ENCODE measurements around the gene FBXW8. TPM values are rescaled to one million over a fixed set of nuclear protein-coding genes. Genes with fewer than 3 reads are reported as not detected.

FBXW8 gene
- polyA plus RNA-seq, 1 donor from 2014 or later = 11.3 TPM

DNA sequence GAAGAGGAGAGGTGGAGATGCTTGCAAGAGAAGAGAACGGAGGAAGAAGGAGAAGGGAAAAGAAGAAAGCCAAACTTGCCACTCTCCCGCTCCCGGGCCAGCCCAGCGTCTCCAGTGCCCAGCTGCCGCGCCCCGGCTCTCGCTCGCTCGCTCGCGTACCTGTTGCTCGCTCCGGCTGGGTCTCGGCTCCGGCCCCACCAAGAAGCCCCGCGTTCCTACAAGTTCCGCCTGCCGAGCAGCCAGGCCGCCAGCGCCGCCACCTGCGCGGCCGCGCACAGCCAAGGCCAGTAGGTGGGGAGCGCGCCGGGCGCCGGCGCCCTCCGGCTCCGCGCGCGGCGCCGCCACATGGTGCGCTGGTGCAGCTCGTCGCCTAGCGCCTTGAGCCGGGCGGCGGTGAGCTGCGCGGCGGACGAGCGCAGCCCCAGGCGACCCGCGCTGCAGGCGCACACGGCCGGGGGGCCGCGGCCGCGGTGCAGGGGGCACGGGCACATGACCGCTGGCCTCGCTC is 29.9 kb upstream of the FBXW8 start:
- peaks cover 0 to 1% (median 0%) of the 10 kb centered on the region in 3 donors for H3K9me3 Mint-ChIP-seq
- H3K4me1 Mint-ChIP-seq = peaks cover 21 to 32% (median 30%) of the 10 kb centered on the region in 3 donors
- peaks cover 45% of the 10 kb centered on the region for H3K27me3 Mint-ChIP-seq
- H3K27ac Mint-ChIP-seq = peak overlapping the region in 2 of 3 donors; percentile 25
- H3K4me3 Mint-ChIP-seq = peak overlapping the region; percentile 73 to 94 (median 90)
- peaks cover 2% of the 10 kb centered on the region for H3K36me3 Mint-ChIP-seq

DNA sequence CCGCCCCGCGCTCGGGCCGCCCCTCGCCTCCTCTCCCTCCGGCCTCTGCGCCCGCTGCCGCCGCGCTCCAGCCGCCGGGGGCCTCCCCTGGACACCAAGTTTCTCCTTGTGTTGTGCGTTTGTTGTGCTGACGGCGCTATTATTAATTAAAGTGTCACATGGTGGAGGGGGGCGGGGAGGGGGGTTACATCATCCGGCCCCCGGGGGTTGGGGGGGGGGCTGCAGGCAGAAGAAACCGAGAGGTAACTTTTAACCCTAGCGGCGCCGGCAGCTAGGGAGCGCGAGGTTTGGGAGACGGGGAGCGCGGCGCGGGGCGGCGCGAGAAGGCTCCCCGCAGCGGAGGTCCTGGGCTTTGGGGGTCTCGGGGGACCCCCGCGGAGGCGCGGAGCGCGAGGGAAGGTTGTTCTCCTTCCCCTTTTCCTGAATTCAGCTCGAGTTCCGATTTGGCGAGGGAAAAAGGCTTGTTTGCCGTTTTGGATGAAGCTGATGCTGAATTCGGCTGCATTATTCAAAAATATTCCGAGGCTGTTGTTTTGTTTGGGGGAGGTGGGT is 29.3 kb upstream of the FBXW8 start, which contains the start of gene HRK:
Gene HRK, minus strand, starts transcription at position 117 of the 552 bp plus-strand sequence. CDS start 134 bp downstream, outside the sequence.
- peaks cover 2% of the 10 kb centered on the region for H3K36me3 Mint-ChIP-seq
- H3K4me3 Mint-ChIP-seq = peak within 1 kb of the TSS; percentile 89 to 94 (median 92)
- peaks cover 22 to 32% (median 30%) of the 10 kb centered on the region in 3 donors for H3K4me1 Mint-ChIP-seq
- H3K9me3 Mint-ChIP-seq = peaks cover 0 to 1% (median 0%) of the 10 kb centered on the region in 3 donors
- peaks cover 46% of the 10 kb centered on the region for H3K27me3 Mint-ChIP-seq
- peak within 1 kb of the TSS in 2 of 3 donors; percentile 28 to 80 for H3K27ac Mint-ChIP-seq

DNA sequence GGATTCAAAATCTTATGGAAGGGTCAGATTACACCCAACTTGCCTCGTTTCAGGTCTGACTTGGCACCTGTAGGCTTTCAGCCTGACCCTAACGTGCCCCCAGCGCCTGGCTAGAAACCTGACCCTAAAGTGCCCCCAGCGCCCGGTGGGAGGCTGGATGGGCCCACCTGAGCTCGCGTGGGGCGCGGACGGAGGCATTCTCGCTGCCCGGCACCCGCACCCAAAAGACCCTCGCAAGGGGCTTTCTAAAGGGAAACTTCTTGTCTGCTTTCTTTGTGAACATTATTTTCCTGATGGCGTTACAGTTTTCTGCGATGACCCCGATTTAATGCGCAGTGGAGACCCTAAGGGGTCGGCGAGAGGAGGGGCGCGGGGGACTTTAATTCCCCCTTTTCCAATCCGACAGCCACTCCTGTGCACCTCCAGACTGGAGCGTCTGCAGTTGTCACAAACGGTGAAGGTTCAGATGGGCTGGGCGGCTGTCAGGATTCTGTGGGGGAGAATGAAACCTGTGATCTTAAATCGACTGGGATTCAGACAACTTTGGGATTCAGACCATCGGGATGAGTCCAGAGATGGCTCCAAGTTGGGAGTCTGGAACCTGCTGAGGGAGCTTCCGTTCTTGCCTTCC is 28.8 kb upstream of the FBXW8 start:
- peak overlapping the region in 2 of 3 donors; percentile 28 to 80 for H3K27ac Mint-ChIP-seq
- H3K27me3 Mint-ChIP-seq = peaks cover 49% of the 10 kb centered on the region
- peaks cover 2% of the 10 kb centered on the region for H3K36me3 Mint-ChIP-seq
- peak overlapping the region; percentile 73 to 94 (median 90) for H3K4me3 Mint-ChIP-seq
- H3K4me1 Mint-ChIP-seq = peaks cover 22 to 32% (median 30%) of the 10 kb centered on the region in 3 donors
- peaks cover 0 to 1% (median 0%) of the 10 kb centered on the region in 3 donors for H3K9me3 Mint-ChIP-seq

DNA sequence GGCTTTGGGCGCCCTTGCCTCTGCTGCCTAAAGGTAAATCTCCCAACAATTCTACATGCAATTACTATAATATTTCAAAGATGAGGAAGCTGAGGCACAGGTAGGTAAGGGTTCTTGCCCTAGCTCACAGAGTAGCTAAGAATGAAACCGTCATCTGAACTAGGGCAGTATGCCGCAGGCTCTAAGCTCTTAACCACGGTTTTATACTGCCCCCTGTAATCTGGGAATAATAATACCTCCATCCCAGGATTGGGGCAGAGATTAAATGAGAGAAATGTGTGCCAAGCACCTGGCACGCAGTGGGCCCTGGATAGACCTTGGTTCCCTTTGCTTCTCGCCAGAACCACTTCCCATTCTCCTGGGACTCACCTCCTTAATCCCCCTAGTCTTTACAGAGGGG is 28.0 kb upstream of the FBXW8 start:
- Mint-ChIP-seq H3K27ac (peak overlapping the region in 2 of 3 donors; percentile 28 to 80), H3K4me1 (peaks cover 22 to 32% (median 30%) of the 10 kb centered on the region in 3 donors), H3K36me3 (peaks cover 2% of the 10 kb centered on the region), H3K4me3 (peak overlapping the region; percentile 63 to 94 (median 90)), H3K9me3 (peaks cover 0 to 1% (median 0%) of the 10 kb centered on the region in 3 donors), H3K27me3 (peaks cover 47% of the 10 kb centered on the region)

DNA sequence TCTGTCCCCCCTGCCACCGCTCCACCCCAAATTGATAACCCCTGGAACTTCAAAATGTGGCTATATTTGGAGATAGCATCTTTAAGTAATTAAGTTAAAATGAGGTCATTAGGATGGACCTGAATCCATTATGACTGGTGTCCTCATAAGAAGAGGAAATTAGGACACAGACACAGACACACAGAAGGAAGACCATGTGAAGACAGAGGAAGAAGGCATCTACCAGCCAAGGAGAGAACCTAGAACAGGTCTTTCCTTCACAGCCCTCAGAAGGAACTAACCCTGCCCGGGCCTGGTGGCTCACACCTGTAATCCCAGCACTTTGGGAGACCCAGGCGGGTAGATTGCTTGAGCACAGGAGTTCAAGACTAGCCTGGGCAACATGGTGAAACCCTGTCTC is 25.9 kb upstream of the FBXW8 start:
- Mint-ChIP-seq H3K27ac (peak overlapping the region in 2 of 3 donors; percentile 2 to 87), H3K27me3 (peaks cover 35% of the 10 kb centered on the region), H3K36me3 (no peaks in the 10 kb centered on the region), H3K4me1 (peaks cover 11 to 22% (median 20%) of the 10 kb centered on the region in 3 donors), H3K4me3 (peak overlapping the region in 2 of 4 donors; percentile 26 to 67), H3K9me3 (peaks cover 0 to 1% (median 1%) of the 10 kb centered on the region in 3 donors)

DNA sequence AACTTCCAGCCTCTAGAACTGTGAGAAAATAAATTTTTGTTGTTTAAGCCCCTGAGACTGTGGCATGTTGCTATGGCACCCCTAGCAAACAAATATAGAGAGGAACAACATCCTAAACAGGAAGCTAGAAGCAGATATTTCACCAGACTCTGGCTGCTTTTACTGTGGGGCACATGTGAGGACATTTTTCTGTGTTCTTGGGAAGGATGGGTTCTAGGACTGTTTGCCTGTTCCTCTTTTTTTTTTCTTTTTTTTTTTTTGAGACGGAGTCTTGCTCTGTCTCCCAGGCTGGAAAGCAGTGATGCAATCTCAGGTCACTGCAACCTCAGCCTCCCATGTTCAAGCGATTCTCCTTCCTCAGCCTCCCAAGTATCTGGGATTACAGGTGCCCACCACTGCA is 25.3 kb upstream of the FBXW8 start:
- Mint-ChIP-seq H3K27ac (peak overlapping the region in 2 of 3 donors; percentile 78 to 87), H3K4me3 (peak overlapping the region in 1 of 4 donors; percentile 67), H3K9me3 (peaks cover 0 to 3% (median 2%) of the 10 kb centered on the region in 3 donors), H3K27me3 (peaks cover 30% of the 10 kb centered on the region), H3K4me1 (peaks cover 9 to 18% (median 16%) of the 10 kb centered on the region in 3 donors), H3K36me3 (no peaks in the 10 kb centered on the region)

DNA sequence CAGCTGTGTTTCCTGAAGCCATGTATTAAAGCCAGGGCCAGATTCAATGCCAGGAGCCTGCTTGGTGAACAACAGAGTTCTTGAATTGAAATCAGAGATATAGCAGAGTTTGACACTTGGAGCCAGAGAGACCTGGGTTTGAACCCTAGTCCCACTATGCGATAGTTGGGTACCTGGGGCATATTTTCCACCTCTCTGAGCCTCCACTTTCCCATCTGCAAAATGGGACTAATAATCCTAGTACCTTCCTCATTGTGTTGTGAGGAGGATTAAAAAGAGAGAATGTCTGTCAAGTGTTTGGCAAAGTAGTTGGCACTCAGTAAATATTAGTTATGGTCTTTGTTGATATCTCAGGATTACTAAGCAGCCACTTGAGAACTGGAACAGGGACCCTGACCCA is 23.5 kb upstream of the FBXW8 start:
- Mint-ChIP-seq H3K27ac (no peak overlapping the region), H3K27me3 (peaks cover 22% of the 10 kb centered on the region), H3K36me3 (peaks cover 2% of the 10 kb centered on the region), H3K9me3 (peaks cover 0 to 3% (median 2%) of the 10 kb centered on the region in 3 donors), H3K4me1 (peaks cover 9 to 12% (median 9%) of the 10 kb centered on the region in 3 donors), H3K4me3 (no peak overlapping the region)

DNA sequence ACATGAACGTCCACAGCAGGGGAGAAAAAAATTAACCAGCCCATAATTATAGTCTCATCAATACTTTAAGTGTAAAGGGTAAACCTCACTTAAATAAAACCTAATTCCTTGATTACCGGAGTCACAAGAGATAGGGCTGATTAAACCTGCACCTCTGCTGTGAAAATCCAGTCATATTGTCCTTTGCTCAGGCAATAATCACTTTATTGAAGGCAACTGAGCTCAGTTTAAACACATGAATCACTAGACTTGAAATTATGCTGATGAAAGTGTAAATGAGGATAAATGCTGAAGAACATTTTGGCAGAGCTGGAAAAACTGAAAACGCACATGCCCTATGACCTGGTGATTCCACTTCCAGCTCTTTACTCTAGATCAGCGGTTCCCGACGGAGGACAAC is 22.9 kb upstream of the FBXW8 start:
- Mint-ChIP-seq H3K9me3 (peaks cover 0 to 3% (median 2%) of the 10 kb centered on the region in 3 donors), H3K36me3 (peaks cover 2% of the 10 kb centered on the region), H3K4me1 (peaks cover 4 to 5% (median 4%) of the 10 kb centered on the region in 3 donors), H3K4me3 (no peak overlapping the region), H3K27me3 (peaks cover 18% of the 10 kb centered on the region), H3K27ac (no peak overlapping the region)

DNA sequence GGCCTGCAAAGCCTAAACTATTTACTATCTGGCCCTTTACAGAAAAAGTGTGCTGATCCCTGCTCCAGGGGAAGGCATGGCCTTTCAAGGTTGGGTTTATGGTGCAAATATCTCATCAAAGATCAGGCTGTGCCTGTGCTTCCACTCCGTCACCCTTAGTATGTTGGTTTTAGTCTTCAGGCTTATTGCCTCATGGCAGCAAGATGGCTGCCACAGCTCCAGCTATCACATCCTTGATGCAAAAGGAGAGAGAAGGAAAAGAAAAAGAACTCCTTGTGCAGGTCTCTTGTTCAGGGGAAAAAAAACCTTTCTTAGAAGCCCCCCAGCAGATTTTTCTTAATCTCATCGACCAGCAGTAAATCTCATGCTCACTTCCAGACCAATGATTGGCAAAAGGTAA is 20.4 kb upstream of the FBXW8 start:
- H3K27ac Mint-ChIP-seq = no peak overlapping the region
- H3K9me3 Mint-ChIP-seq = peaks cover 0 to 2% (median 2%) of the 10 kb centered on the region in 3 donors
- peaks cover 15% of the 10 kb centered on the region for H3K27me3 Mint-ChIP-seq
- peaks cover 2% of the 10 kb centered on the region for H3K36me3 Mint-ChIP-seq
- H3K4me1 Mint-ChIP-seq = peaks cover 2 to 3% (median 3%) of the 10 kb centered on the region in 3 donors
- H3K4me3 Mint-ChIP-seq = no peak overlapping the region

DNA sequence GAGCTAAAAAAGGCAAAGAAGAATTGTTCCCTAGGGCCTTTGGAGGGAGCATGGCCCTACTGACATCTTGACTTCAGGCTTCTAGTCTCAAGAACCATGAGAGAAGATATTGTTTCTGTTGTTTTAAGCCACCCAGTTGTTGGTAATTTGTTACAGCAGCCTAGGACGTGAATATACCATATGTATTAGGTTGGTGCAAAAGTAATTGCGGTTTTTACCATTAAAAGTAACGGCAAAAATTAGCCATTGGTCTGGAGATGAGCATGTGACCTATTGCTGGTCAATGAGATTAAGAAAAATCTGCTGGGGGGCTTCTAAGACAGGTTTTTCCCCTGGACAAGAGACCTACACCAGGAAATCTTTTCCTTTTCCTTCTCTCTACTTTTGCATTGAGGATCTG is 19.7 kb upstream of the FBXW8 start:
- H3K36me3 Mint-ChIP-seq = peaks cover 2% of the 10 kb centered on the region

DNA sequence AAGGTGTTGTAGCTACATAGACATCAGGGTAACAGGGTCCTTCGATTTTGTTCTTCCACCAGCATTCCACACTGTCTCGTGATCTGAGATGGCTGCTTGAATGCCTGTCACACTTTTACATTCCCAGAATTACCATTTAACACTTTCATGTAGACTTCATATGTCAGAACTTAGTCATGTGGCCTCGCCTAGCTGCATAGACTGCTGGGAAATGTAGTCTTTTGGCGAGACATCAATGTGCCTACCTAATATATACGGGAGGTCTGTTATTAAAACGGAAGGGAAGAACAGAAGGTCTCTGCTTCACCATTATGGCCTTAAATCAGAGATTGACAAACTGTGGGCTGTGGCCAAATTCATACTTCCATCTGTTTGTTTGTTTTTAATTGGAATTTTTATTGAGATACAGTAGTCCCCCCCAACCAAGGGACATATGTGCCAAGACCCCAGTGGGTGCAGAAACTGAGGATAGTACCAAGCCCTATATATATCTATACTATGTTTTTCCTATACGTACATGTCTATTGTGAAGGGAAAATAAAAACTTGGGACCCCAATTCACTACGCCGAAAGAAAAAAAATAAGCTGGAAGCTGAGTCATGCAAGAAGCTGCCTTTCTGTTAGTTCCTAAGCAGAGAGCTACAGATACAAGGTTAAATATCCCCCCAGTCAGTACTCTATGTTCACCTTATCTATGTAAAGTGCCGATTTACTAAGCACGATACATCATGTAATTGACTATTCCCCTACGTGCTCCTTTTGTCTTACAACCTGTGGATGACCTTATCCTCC is 18.2 kb upstream of the FBXW8 start:
- no peak overlapping the region for H3K27ac Mint-ChIP-seq
- H3K9me3 Mint-ChIP-seq = peaks cover 0 to 2% (median 2%) of the 10 kb centered on the region in 3 donors
- H3K27me3 Mint-ChIP-seq = peaks cover 5% of the 10 kb centered on the region
- H3K4me3 Mint-ChIP-seq = no peak overlapping the region
- peaks cover 0 to 2% (median 0%) of the 10 kb centered on the region in 3 donors for H3K4me1 Mint-ChIP-seq
- peaks cover 2% of the 10 kb centered on the region for H3K36me3 Mint-ChIP-seq

More for the DNA sequence above, 19.7 kb upstream of the FBXW8 start:
- Mint-ChIP-seq H3K4me3 (no peak overlapping the region), H3K4me1 (peaks cover 0 to 2% (median 0%) of the 10 kb centered on the region in 3 donors), H3K27me3 (peaks cover 9% of the 10 kb centered on the region), H3K9me3 (peaks cover 0 to 2% (median 2%) of the 10 kb centered on the region in 3 donors), H3K27ac (no peak overlapping the region)

DNA sequence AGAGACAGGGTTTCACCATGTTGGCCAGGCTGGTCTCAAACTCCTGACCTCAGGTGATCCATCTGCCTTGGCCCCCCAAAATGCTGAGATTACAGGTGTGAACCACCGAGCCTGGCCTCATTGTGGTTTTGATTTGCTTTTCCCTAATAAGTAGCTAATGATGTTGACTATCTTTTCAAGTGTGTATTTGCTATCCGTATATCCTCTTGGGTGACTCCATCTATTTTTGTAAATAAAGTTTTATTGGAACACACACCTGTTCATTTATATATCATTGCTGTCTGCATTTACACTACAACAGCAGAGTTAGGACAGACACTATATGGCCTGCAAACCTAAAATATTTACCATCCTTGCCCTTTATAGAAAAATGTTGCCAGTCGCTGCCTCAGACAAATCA is 15.8 kb upstream of the FBXW8 start:
- peaks cover 2% of the 10 kb centered on the region for H3K36me3 Mint-ChIP-seq
- H3K27ac Mint-ChIP-seq = no peak overlapping the region
- H3K4me1 Mint-ChIP-seq = peaks cover 0 to 3% (median 0%) of the 10 kb centered on the region in 3 donors
- H3K27me3 Mint-ChIP-seq = peaks cover 20% of the 10 kb centered on the region
- peaks cover 0 to 2% (median under 1%) of the 10 kb centered on the region in 3 donors for H3K9me3 Mint-ChIP-seq
- no peak overlapping the region for H3K4me3 Mint-ChIP-seq

DNA sequence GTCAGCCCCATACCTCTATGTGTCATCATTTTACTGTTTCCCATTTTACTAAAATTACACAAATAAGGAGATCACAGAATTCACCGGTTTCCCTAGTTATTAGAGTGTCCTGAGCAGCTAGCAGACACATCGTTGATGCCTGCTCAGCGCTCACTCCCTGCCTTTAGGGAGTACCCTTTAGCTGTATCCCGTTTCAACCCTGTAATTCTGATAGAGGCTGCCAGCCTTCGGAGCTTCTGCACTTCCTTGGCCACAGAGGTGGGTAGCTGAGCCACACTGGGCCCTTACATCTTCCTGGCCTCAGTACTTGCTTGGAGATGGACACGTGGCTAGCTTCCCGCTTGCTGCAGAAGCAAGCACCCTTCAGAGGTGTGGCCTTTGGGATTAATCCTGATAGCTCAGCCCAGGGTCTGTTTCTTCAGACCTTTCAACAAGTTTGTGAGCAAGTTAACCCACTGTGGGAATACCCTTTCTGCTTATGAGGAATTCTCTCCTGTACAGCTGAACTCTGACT is 14.3 kb upstream of the FBXW8 start:
- H3K27ac Mint-ChIP-seq = no peak overlapping the region
- H3K27me3 Mint-ChIP-seq = peaks cover 25% of the 10 kb centered on the region
- no peak overlapping the region for H3K4me3 Mint-ChIP-seq
- H3K4me1 Mint-ChIP-seq = peaks cover 0 to 3% (median 0%) of the 10 kb centered on the region in 3 donors
- H3K36me3 Mint-ChIP-seq = no peaks in the 10 kb centered on the region
- peaks cover 0 to 2% (median 0%) of the 10 kb centered on the region in 3 donors for H3K9me3 Mint-ChIP-seq

DNA sequence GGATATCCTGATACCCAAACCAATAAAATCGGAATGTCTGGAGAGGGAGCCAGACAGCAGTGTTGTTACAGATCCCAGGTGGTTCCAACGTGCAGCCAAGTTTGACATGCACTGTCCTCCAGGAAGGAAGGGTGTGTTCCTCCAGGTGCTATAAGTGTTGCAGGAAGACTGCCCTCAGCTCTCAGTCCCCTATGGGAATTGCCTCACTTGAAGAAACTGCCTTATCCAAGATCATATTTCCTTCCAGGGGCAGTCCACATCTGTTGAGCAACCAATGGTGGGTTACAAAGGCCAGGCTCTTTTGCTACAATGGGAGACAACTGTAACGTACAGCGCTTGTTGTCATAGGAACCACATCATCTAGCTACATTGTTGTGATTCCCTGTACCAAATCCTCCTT is 13.3 kb upstream of the FBXW8 start:
- Mint-ChIP-seq H3K4me1 (peaks cover 0 to 3% (median 0%) of the 10 kb centered on the region in 3 donors), H3K9me3 (peaks cover 0 to 4% (median 0%) of the 10 kb centered on the region in 3 donors), H3K36me3 (peaks cover 2% of the 10 kb centered on the region), H3K4me3 (no peak overlapping the region), H3K27ac (no peak overlapping the region), H3K27me3 (peaks cover 31% of the 10 kb centered on the region)
